HL-60 (cell line): ENCODE data around the gene LATS1.
A peak's percentile ranks its signal among the peaks of the same experiment; 100 is the strongest.

Experiments
- DNase-seq, 2 experiments: peaks; one replicate each; pipeline ENCODE4 v3.0.0-alpha.2; 2010 to 2020; ENCODE audit warnings: low read depth in 1 of 2, low spot score in 1 of 2
- H3K27ac ChIP-seq: fragments of 250-450 bp; sonication (Bioruptor Pico); replicated peaks from 2 replicates; pipeline ENCODE4 v1.5.1; 2020; ENCODE audit warnings: mild to moderate bottlenecking, moderate library complexity
- H3K27me3 ChIP-seq: fragments of 250-450 bp; sonication (Bioruptor Pico); 2 replicates; pipeline ENCODE4 v1.5.1; 2021; ENCODE audit warnings: mild to moderate bottlenecking, moderate library complexity; ENCODE audit not compliant: insufficient read depth, poor library complexity, severe bottlenecking
- H3K4me3 ChIP-seq: replicated peaks from 2 replicates; pipeline ENCODE4 v1.5.1; 2011; ENCODE audit warnings: mild to moderate bottlenecking, control low read depth, low read length; ENCODE audit not compliant: insufficient read depth
- GABPA ChIP-seq: IDR thresholded peaks from 2 replicates; pipeline ENCODE4 v1.6.1; 2012; ENCODE audit warnings: low read depth
- POLR2AphosphoS5 ChIP-seq: IDR thresholded peaks from 2 replicates; pipeline ENCODE4 v1.6.1; 2012; ENCODE audit warnings: low read depth
- REST ChIP-seq: IDR thresholded peaks from 2 replicates; pipeline ENCODE4 v1.6.1; 2012; ENCODE audit warnings: low read depth; ENCODE audit not compliant: insufficient replicate concordance
- SPI1 ChIP-seq: IDR thresholded peaks from 2 replicates; pipeline ENCODE4 v1.6.1; 2012; ENCODE audit warnings: low read depth, mild to moderate bottlenecking, borderline replicate concordance
- long read RNA-seq: library from polyadenylated mRNA; unstranded; transcript quantifications from one replicate; pipeline ENCODE4 v2.0.0, GENCODE V29; 2020
- TF ChIP-seq, protein P1 (sequence below): IDR thresholded peaks from one replicate; pipeline ENCODE4 v1.5.1; 2011; ENCODE audit warnings: low read length, control low read depth, inconsistent platforms; ENCODE audit not compliant: insufficient read depth

Gene LATS1
- long read RNA-seq, full-length matches to known transcripts: 5 of 16 reads
- long read RNA-seq, partial matches to known transcripts: 1 of 16 reads
- long read RNA-seq, other reads (novel, unspliced or antisense): 10 of 16 reads

DNA sequence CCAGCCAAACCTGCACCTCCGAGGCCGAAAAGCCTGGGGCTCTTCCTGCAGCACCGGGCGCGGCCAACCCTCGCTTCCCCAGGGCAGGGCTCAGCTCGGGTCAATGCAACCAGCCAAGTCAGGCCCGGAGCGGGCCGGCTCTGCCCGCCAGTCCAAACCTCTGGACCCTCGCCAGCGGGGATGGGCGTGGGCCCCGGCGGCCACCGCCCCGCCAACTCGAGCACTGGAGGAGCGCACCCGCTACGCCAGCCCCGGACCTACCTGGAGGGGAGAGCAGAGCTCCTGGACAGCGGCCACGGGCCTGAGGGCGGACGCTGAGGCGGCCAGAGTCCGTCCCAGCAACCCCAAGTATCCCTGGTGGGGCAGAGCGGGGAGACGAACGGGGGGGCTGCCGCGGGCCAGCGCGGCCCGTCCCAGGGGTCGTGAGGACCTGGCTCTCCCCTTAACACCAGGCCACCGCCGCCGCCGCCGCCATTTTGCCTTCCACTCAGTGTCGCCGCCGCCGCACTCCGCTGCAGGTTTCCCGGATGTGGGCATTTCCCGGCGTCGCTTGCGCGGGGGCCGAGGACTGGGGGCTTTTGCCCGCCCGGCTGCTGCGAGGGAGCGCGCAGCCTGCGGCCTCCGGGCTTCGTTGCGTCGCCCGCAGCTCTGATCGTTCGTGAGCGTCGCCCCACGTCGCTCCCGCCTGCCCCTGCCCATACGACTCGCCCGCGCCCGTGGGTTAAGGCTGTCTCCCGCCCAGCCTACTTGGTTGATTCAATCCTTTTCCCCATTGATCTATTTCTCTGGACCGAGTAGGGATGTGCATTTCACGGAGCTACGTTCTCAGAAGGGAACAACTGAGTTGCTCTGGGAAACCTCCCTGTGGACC lies at the start of gene LATS1:
Gene LATS1 (minus strand): TSS at position 514 of the 871 bp plus-strand sequence. CDS start 15,975 bp downstream, outside the sequence.
- TF ChIP-seq REST: peak; percentile 79
- TF ChIP-seq POLR2AphosphoS5: peak; percentile 94
- peak; percentile 94 for TF ChIP-seq GABPA
- no peak for TF ChIP-seq SPI1
- TF ChIP-seq, protein P1, sequence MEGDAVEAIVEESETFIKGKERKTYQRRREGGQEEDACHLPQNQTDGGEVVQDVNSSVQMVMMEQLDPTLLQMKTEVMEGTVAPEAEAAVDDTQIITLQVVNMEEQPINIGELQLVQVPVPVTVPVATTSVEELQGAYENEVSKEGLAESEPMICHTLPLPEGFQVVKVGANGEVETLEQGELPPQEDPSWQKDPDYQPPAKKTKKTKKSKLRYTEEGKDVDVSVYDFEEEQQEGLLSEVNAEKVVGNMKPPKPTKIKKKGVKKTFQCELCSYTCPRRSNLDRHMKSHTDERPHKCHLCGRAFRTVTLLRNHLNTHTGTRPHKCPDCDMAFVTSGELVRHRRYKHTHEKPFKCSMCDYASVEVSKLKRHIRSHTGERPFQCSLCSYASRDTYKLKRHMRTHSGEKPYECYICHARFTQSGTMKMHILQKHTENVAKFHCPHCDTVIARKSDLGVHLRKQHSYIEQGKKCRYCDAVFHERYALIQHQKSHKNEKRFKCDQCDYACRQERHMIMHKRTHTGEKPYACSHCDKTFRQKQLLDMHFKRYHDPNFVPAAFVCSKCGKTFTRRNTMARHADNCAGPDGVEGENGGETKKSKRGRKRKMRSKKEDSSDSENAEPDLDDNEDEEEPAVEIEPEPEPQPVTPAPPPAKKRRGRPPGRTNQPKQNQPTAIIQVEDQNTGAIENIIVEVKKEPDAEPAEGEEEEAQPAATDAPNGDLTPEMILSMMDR: no peak
- Histone ChIP-seq H3K27ac (peak within 1 kb of the TSS; percentile 98), H3K27me3 (no peaks in the 10 kb centered on the region), H3K4me3 (peak within 1 kb of the TSS; percentile 79)
- DNase-seq: peak; percentile 41 to 90

GRCh38 chr6:149766156-149766769 lies 48.4 kb upstream of the LATS1 start:
- no peaks in the 10 kb centered on the region for H3K27me3 ChIP-seq
- no peak overlapping the region for H3K4me3 ChIP-seq
- DNase-seq: no peak
- no peak for TF ChIP-seq GABPA
- TF ChIP-seq POLR2AphosphoS5: no peak
- TF ChIP-seq, protein P1: no peak
- TF ChIP-seq SPI1: no peak
- no peak for TF ChIP-seq REST
- H3K27ac ChIP-seq: no peak overlapping the region; the same call in 1 of the 2 replicates

DNA sequence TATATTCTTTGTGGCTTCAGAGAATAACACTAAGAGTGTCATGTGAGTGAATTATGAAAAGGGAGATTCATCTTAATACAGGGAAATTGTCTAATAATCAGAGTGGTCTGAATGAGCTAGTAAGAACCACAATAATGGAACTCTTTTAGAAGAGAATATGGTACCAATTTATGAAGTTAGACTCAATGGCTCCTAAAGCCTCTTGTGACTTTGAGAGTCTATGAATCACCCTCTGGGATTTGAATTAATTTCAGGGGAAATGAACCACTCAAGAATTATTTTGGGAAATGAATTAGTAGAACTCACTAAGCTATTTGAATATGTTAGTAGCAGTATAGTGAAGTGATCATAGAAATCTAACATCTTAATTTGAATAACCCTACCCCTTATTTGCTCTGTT lies 46.0 kb upstream of the LATS1 start:
- no peak overlapping the region for H3K27ac ChIP-seq
- no peaks in the 10 kb centered on the region for H3K27me3 ChIP-seq
- DNase-seq: no peak
- no peak overlapping the region for H3K4me3 ChIP-seq
- TF ChIP-seq REST (no peak), SPI1 (no peak), GABPA (no peak), POLR2AphosphoS5 (no peak)
- TF ChIP-seq, protein P1: no peak
